GM21723 (cell line): Measurements from ENCODE around the gene DMAC1.

Experiments used
- ATAC-seq: cut with Tn5 transposase; IDR thresholded peaks from one replicate; pipeline ENCODE4 v1.9.1; 2021; ENCODE audit warnings: mild to moderate bottlenecking, moderate library complexity; ENCODE audit not compliant: unreplicated experiment

The DMAC1 gene

GRCh38 chr9:7799234-7799943 lies at the start of gene DMAC1:
TSS of gene DMAC1 (minus strand) at chr9:7799778. CDS start at chr9:7799734, 44 bp downstream.
- peak; percentile 96 for ATAC-seq

- no peak for ATAC-seq
Observed at GRCh38 chr9:7849362-7849761, 49.8 kb upstream of the DMAC1 start.

- ATAC-seq: no peak
Observed at GRCh38 chr9:7848498-7848897, 48.9 kb upstream of the DMAC1 start.

GRCh38 chr9:7844242-7844641 lies 44.7 kb upstream of the DMAC1 start:
- peak; percentile 75 for ATAC-seq

- no peak for ATAC-seq
Observed at GRCh38 chr9:7841831-7842230, 42.3 kb upstream of the DMAC1 start.

- ATAC-seq: no peak
Observed at GRCh38 chr9:7834531-7834930, 35.0 kb upstream of the DMAC1 start.

GRCh38 chr9:7828334-7828733 lies 28.8 kb upstream of the DMAC1 start:
- no peak for ATAC-seq

- no peak for ATAC-seq
Observed at GRCh38 chr9:7827792-7828191, 28.2 kb upstream of the DMAC1 start.

- no peak for ATAC-seq
Observed at GRCh38 chr9:7827056-7827455, 27.5 kb upstream of the DMAC1 start.

- ATAC-seq: no peak
Observed at GRCh38 chr9:7823651-7824050, 24.1 kb upstream of the DMAC1 start.

- no peak for ATAC-seq
Observed at GRCh38 chr9:7819984-7820383, 20.4 kb upstream of the DMAC1 start.

GRCh38 chr9:7816021-7816420 lies 16.4 kb upstream of the DMAC1 start:
- ATAC-seq: no peak

GRCh38 chr9:7813030-7813429 lies 13.5 kb upstream of the DMAC1 start:
- no peak for ATAC-seq

- ATAC-seq: no peak
Observed at GRCh38 chr9:7811677-7812076, 12.1 kb upstream of the DMAC1 start.

GRCh38 chr9:7802666-7803065 lies 3.1 kb upstream of the DMAC1 start:
- no peak for ATAC-seq

- ATAC-seq: peak; percentile 22
Observed at GRCh38 chr9:7799944-7800285, 337 bp upstream of the DMAC1 start.

GRCh38 chr9:7794196-7794595 lies 5.4 kb downstream of the DMAC1 start:
- ATAC-seq: no peak

GRCh38 chr9:7791394-7791793 lies 8.2 kb downstream of the DMAC1 start:
- ATAC-seq: no peak

- ATAC-seq: no peak
Observed at GRCh38 chr9:7790819-7791182, 8.8 kb downstream of the DMAC1 start.

GRCh38 chr9:7790022-7790818 lies 9.4 kb downstream of the DMAC1 start:
- ATAC-seq: no peak

- ATAC-seq: no peak
Observed at GRCh38 chr9:7788772-7789171, 10.8 kb downstream of the DMAC1 start.

- no peak for ATAC-seq
Observed at GRCh38 chr9:7785813-7786212, 13.8 kb downstream of the DMAC1 start.

- ATAC-seq: no peak
Observed at GRCh38 chr9:7784472-7784871, 15.1 kb downstream of the DMAC1 start.
